Mesenchymal stem cell (in vitro differentiated cells and primary cell): ENCODE measurements around the gene ZNF334.
A peak's percentile ranks its signal among the peaks of the same experiment; 100 is the strongest.

Experiments used
- DNase-seq: peaks from one replicate; pipeline ENCODE4 v3.0.0-alpha.2; 2013
- H2AFZ ChIP-seq: one replicate; pipeline ENCODE4 v1.6.1; 2013; ENCODE audit warnings: low read depth, mild to moderate bottlenecking, control low read depth, inconsistent platforms, low read length, moderate library complexity
- H2AK5ac ChIP-seq: 2 replicates; pipeline ENCODE4 v1.6.1; 2013; ENCODE audit warnings: low read length, moderate library complexity, mild to moderate bottlenecking, inconsistent platforms; ENCODE audit not compliant: severe bottlenecking
- H2BK120ac ChIP-seq: one replicate; pipeline ENCODE4 v1.6.1; 2013; ENCODE audit warnings: low read depth, mild to moderate bottlenecking, inconsistent platforms, low read length, moderate library complexity
- H2BK12ac ChIP-seq, 2 experiments: one replicate each; pipeline ENCODE4 v1.6.1; 2013; ENCODE audit warnings: inconsistent platforms in 2 of 2, low read length in 2 of 2, mild to moderate bottlenecking in 2 of 2, moderate library complexity in 2 of 2, control low read depth in 1 of 2
- H2BK15ac ChIP-seq: one replicate; pipeline ENCODE4 v1.6.1; 2013; ENCODE audit warnings: mild to moderate bottlenecking, low read depth, inconsistent platforms; ENCODE audit not compliant: poor library complexity, severe bottlenecking
- H2BK5ac ChIP-seq: 2 replicates; pipeline ENCODE4 v1.6.1; 2013; ENCODE audit warnings: low read depth, mild to moderate bottlenecking, low read length, control low read depth, inconsistent platforms; ENCODE audit not compliant: poor library complexity, severe bottlenecking
- H3K14ac ChIP-seq, 2 experiments: one replicate each; pipeline ENCODE4 v1.6.1; 2013; ENCODE audit warnings: inconsistent platforms in 2 of 2, low read length in 2 of 2, control low read depth in 1 of 2, mild to moderate bottlenecking in 1 of 2, moderate library complexity in 1 of 2
- H3K18ac ChIP-seq, 2 experiments: one replicate each; pipeline ENCODE4 v1.6.1; 2013; ENCODE audit warnings: inconsistent platforms in 2 of 2, low read length in 2 of 2, control low read depth in 1 of 2, low read depth in 1 of 2, mild to moderate bottlenecking in 1 of 2
- H3K23ac ChIP-seq, 2 experiments: one replicate each; pipeline ENCODE4 v1.6.1; 2013; ENCODE audit warnings: inconsistent platforms in 2 of 2, low read length in 2 of 2, mild to moderate bottlenecking in 2 of 2, moderate library complexity in 2 of 2, control low read depth in 1 of 2
- H3K27ac ChIP-seq: 2 replicates; pipeline ENCODE4 v1.5.1; 2013; ENCODE audit warnings: mild to moderate bottlenecking, moderate library complexity, low read length, control low read depth, inconsistent platforms; ENCODE audit not compliant: poor library complexity, severe bottlenecking
- H3K27me3 ChIP-seq, 2 experiments: 2 replicates each; pipeline versions ENCODE4 v1.6.1 to v1.7.0; 2013; ENCODE audit warnings: low read length in 2 of 2, mild to moderate bottlenecking in 2 of 2, moderate library complexity in 2 of 2, control low read depth in 1 of 2, inconsistent platforms in 1 of 2; ENCODE audit not compliant: control insufficient read depth in 1 of 2, insufficient read depth in 1 of 2
- H3K36me3 ChIP-seq, 2 experiments: 2 replicates each; pipeline versions ENCODE4 v1.6.1 to v1.7.0; 2013; ENCODE audit warnings: low read length in 2 of 2, control low read depth in 1 of 2, inconsistent platforms in 1 of 2, low read depth in 1 of 2, mild to moderate bottlenecking in 1 of 2; ENCODE audit not compliant: insufficient read depth in 2 of 2, control insufficient read depth in 1 of 2
- H3K4ac ChIP-seq, 2 experiments: one replicate each; pipeline ENCODE4 v1.6.1; 2013; ENCODE audit warnings: inconsistent platforms in 2 of 2, low read length in 2 of 2, mild to moderate bottlenecking in 2 of 2, moderate library complexity in 2 of 2, control low read depth in 1 of 2, low read depth in 1 of 2
- H3K4me1 ChIP-seq: 2 replicates; pipeline ENCODE4 v1.6.1; 2013; ENCODE audit warnings: low read depth, low read length, control low read depth; ENCODE audit not compliant: control insufficient read depth, insufficient read depth
- H3K4me2 ChIP-seq: 2 replicates; pipeline ENCODE4 v1.6.1; 2013; ENCODE audit warnings: low read length, mild to moderate bottlenecking, inconsistent platforms; ENCODE audit not compliant: poor library complexity, severe bottlenecking
- H3K4me3 ChIP-seq, 2 experiments: 2 replicates each; pipeline versions ENCODE4 v1.5.1 to v1.7.0; 2013; ENCODE audit warnings: low read length in 2 of 2, mild to moderate bottlenecking in 2 of 2, control low read depth in 1 of 2, low read depth in 1 of 2; ENCODE audit not compliant: insufficient read depth in 1 of 2
- H3K79me1 ChIP-seq: replicated peaks from 2 replicates; pipeline ENCODE4 v1.6.1; 2013; ENCODE audit warnings: mild to moderate bottlenecking, control low read depth, low read length, inconsistent platforms; ENCODE audit not compliant: poor library complexity, severe bottlenecking
- H3K9ac ChIP-seq: 2 replicates; pipeline ENCODE4 v1.7.0; 2013; ENCODE audit warnings: mild to moderate bottlenecking, low read length, moderate library complexity
- H3K9me3 ChIP-seq: 2 replicates; pipeline ENCODE4 v1.7.0; 2013; ENCODE audit warnings: mild to moderate bottlenecking, low read length; ENCODE audit not compliant: control insufficient read depth
- H4K8ac ChIP-seq: one replicate; pipeline ENCODE4 v1.6.1; 2013; ENCODE audit warnings: inconsistent platforms, mild to moderate bottlenecking, low read length, moderate library complexity
- H4K91ac ChIP-seq: one replicate; pipeline ENCODE4 v1.6.1; 2013; ENCODE audit warnings: mild to moderate bottlenecking, low read length, inconsistent platforms
- WGBS: methylation state at CpG from one replicate; pipeline ENCODE4 v1.1.7; 2013; ENCODE audit warnings: mixed read lengths; 5-methylcytosine and 5-hydroxymethylcytosine counted together

The ZNF334 gene

GRCh38 chr20:46541229-46541935, 28.0 kb upstream of the ZNF334 start:
- Histone ChIP-seq H3K23ac (no peak overlapping the region), H3K4me3 (no peak overlapping the region), H4K8ac (peak overlapping the region; percentile 14), H2BK5ac (no peak overlapping the region), H2BK15ac (no peak overlapping the region), H4K91ac (no peak overlapping the region), H3K4me2 (no peak overlapping the region), H2BK12ac (no peak overlapping the region), H2AFZ (no peak overlapping the region), H3K9ac (no peak overlapping the region), H3K9me3 (no peaks in the 10 kb centered on the region), H3K36me3 (no peaks in the 10 kb centered on the region), H3K27ac (no peak overlapping the region), H3K4ac (no peak overlapping the region), H2BK120ac (no peak overlapping the region), H3K4me1 (no peaks in the 10 kb centered on the region), H3K18ac (no peak overlapping the region), H3K14ac (no peak overlapping the region), H3K79me1 (no peaks in the 10 kb centered on the region), H3K27me3 (peaks cover 4 to 51% of the 10 kb centered on the region in 2 experiments), H2AK5ac (no peak overlapping the region)
- WGBS: 88% methylated on average over 35 of the region's 36 CpGs
- no peak for DNase-seq

GRCh38 chr20:46539113-46539512, 25.8 kb upstream of the ZNF334 start:
- no peak overlapping the region for H3K4me3 ChIP-seq

GRCh38 chr20:46530640-46531039, 17.3 kb upstream of the ZNF334 start:
- Histone ChIP-seq H2AK5ac (no peak overlapping the region), H3K27me3 (peaks cover 5 to 45% of the 10 kb centered on the region in 2 experiments), H2BK5ac (no peak overlapping the region), H3K4me1 (no peaks in the 10 kb centered on the region), H4K91ac (no peak overlapping the region), H3K36me3 (no peaks in the 10 kb centered on the region), H3K79me1 (no peaks in the 10 kb centered on the region), H3K9ac (no peak overlapping the region), H3K9me3 (no peaks in the 10 kb centered on the region), H3K27ac (no peak overlapping the region), H3K14ac (no peak overlapping the region), H3K4me2 (no peak overlapping the region), H3K18ac (no peak overlapping the region), H3K4me3 (no peak overlapping the region), H2BK12ac (no peak overlapping the region), H3K23ac (no peak overlapping the region), H2BK15ac (no peak overlapping the region), H2AFZ (no peak overlapping the region), H4K8ac (no peak overlapping the region), H3K4ac (no peak overlapping the region), H2BK120ac (no peak overlapping the region)
- DNase-seq: no peak
- whole genome bisulfite sequencing: 63% methylated on average over 4 of the region's 4 CpGs

More at GRCh38 chr20:46539113-46539512, 25.8 kb upstream of the ZNF334 start:
- Histone ChIP-seq H2BK15ac (no peak overlapping the region), H3K18ac (no peak overlapping the region), H2BK5ac (no peak overlapping the region), H3K36me3 (no peaks in the 10 kb centered on the region), H3K9me3 (no peaks in the 10 kb centered on the region), H2AK5ac (no peak overlapping the region), H3K79me1 (no peaks in the 10 kb centered on the region), H3K4me1 (no peaks in the 10 kb centered on the region), H3K14ac (no peak overlapping the region), H2BK120ac (no peak overlapping the region), H2BK12ac (no peak overlapping the region), H3K4ac (no peak overlapping the region), H4K8ac (no peak overlapping the region), H3K4me2 (no peak overlapping the region), H4K91ac (no peak overlapping the region), H3K27ac (no peak overlapping the region), H3K9ac (no peak overlapping the region), H3K27me3 (peaks cover 4 to 64% of the 10 kb centered on the region in 2 experiments), H3K23ac (no peak overlapping the region), H2AFZ (no peak overlapping the region)
- 90% methylated on average over 2 of the region's 2 CpGs for WGBS
- DNase-seq: no peak

GRCh38 chr20:46523696-46524328, 10.5 kb upstream of the ZNF334 start:
- Histone ChIP-seq H2BK15ac (no peak overlapping the region), H3K4ac (no peak overlapping the region), H2BK12ac (no peak overlapping the region), H2AFZ (no peak overlapping the region), H3K23ac (no peak overlapping the region), H3K9ac (no peak overlapping the region), H3K4me3 (no peak overlapping the region), H4K91ac (no peak overlapping the region), H3K4me1 (no peaks in the 10 kb centered on the region), H3K4me2 (no peak overlapping the region), H3K27ac (no peak overlapping the region), H2BK5ac (no peak overlapping the region), H2AK5ac (no peak overlapping the region), H3K14ac (no peak overlapping the region), H3K79me1 (no peaks in the 10 kb centered on the region), H3K9me3 (no peaks in the 10 kb centered on the region), H3K27me3 (peaks cover 13 to 30% of the 10 kb centered on the region in 2 experiments), H3K36me3 (no peaks in the 10 kb centered on the region), H2BK120ac (no peak overlapping the region), H3K18ac (no peak overlapping the region), H4K8ac (no peak overlapping the region)
- WGBS: 50% methylated on average over 2 of the region's 2 CpGs
- DNase-seq: peak; percentile 5
